22Rv1 (cell line): ENCODE data around the gene DEFB132.

Source experiments
- H3K27ac ChIP-seq: fragments of 450-650 bp; 2 replicates; pipeline ENCODE4 v1.5.1; 2017
- CTCF ChIP-seq: fragments of 450-650 bp; IDR thresholded peaks from 2 replicates; pipeline ENCODE4 v1.5.1; 2017; ENCODE audit warnings: mild to moderate bottlenecking
- ZFX ChIP-seq: fragments of 450-650 bp; IDR thresholded peaks from 2 replicates; pipeline ENCODE4 v1.6.1; 2017; ENCODE audit warnings: antibody characterized with exemption, borderline replicate concordance

Gene DEFB132

DNA sequence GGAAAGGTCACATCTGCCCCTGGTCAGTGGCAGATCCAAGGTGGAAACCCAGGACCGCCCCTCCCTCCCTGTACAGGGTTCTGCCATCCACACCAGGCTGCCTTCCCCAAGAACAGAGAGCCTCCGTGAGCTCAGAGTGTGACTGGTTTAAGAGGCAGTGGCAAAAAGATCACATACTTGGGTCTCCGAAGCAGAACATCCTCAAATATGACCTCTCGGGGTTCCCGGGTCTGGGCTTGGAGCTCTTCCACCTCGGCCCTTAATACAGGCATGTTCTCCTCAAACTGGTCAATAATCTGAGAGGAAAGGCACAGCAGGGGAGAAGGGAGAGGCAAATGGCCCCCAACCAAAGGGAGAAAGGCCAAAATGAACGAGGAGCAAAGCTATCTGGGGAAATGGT, 18.3 kb downstream of the DEFB132 start:
- H3K27ac ChIP-seq, result no peak overlapping the region
- TF ChIP-seq CTCF (no peak), ZFX (no peak)

DNA sequence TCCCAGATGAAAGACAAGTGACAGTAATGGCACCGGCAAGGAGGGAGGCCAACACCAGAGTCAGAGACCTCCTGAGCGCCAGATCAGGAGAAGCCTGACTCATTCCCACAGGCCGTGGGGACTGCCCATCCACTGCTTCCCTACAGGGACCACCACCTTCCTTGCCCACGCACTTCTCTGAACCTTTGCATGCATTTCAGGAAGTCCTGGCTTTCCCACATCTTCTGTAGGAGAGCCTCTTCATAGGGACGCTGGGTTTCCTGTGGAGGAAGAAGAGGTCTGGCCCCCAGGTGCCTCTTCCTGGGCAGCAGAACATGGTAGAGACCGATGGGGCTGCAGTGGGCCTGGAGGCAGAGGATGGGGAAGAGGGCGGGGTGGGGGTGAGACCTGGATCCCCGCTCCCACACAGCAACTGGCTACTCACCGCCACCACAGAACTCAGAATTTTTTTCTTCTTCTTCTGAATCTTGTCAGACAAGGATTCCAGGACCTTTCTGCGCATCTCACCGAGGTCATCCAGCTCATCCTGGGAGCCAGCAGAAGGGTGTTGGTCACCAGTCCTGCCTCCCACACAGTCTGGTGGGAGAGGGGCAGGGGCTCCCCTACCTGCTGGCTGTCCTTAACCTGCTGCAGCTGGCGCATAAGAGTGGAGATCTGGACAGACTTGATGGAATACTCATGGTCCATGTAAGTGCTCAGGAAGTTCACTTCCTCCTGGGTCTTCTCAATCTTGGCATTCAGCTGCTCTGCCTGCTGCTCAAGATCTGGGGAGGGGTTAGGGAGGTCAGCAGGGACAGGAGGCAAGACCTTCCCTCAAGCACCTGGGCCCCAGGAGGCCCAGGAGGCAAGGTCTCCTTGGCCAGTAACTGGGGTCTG, 19.3 kb downstream of the DEFB132 start:
- no peak overlapping the region for H3K27ac ChIP-seq
- no peak for TF ChIP-seq ZFX
- no peak for TF ChIP-seq CTCF

DNA sequence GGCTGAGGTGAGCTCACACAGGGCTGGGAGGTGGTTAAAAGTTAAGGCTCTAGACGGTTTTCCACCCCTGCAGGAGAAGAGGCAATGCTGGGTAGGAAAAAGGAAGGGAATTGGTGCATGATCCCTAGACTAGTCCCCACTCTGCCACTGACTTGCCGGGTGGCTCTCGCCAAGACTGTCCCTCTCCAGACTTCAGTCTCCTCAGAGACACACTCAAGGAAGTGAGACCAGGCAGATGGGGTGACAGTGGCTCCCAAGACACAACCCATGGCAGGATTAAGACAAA, 19.9 kb downstream of the DEFB132 start:
- H3K27ac ChIP-seq, result no peak overlapping the region
- TF ChIP-seq ZFX (no peak), CTCF (no peak)

DNA sequence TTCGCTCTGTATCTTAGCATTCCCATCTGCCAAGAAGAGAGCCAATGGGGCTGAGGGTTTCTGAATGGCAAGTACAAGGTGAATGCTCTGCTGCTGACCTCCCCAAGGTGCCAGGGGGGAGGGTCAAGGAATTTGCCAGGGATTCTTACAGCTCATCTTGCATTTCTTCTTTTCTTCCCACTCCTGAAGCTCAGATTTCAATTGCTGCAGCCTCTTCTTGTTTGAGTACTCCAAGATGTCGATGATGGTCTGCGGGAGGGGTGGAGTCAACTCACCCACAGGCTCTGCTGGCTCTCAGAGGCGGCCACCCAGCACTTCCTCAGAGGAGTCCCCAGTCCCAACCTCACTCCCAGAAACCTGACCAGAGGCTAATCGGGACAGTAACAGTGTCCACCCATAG, 20.7 kb downstream of the DEFB132 start:
- no peak for TF ChIP-seq ZFX
- no peak for TF ChIP-seq CTCF

GRCh38 chr20:278607-279571, 21.4 kb downstream of the DEFB132 start:
- H3K27ac ChIP-seq, result no peak overlapping the region
- TF ChIP-seq ZFX, result no peak
- TF ChIP-seq CTCF, result no peak

More for the DNA sequence above, 20.7 kb downstream of the DEFB132 start:
- no peak overlapping the region for H3K27ac ChIP-seq

DNA sequence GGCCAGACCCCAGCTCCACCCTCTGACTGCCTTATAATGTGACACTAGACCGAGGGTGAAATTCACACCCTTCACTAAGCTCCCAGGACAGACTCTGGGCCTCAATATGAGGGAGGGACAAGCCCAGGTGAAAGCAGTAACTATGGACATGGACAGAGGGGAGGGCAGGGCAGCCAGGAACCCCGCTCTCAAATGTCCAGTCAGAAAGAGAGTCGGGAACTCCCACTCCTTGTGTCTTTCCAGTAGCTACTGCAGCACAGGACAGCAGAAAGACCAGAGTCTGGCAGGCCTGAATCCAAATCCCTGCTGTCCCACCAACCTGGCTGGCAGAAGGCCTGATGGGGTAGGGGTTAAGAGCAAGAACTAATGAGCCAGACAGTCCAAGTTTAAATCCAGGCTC, 26.6 kb downstream of the DEFB132 start:
- H3K27ac ChIP-seq, result no peak overlapping the region
- TF ChIP-seq ZFX (no peak), CTCF (no peak)

DNA sequence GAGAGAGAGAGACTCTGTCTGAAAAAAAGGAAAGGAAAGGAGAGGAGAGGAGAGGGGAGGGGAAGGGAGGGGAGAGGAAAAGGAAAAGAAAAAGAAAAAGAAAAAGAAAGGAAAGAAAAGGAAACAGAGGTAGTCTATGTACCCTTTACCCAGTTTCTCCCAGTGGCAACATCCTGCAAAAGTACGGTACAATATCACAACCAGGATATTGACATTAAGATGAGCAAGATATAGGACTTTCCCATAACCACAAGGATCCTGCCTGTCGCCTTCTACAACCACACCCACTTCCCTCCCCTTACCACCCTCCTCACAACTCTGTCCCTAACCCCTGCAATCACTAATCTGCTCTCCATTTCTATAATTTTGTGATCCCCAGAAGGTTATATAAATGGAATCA, 29.0 kb downstream of the DEFB132 start:
- TF ChIP-seq CTCF, result no peak
- no peak for TF ChIP-seq ZFX
- H3K27ac ChIP-seq, result no peak overlapping the region
